ENCODE results near the gene FUNDC1.

FUNDC1 gene

GRCh38 chrX:44514272-44514671 is 28.4 kb downstream of the FUNDC1 start:
- Histone ChIP-seq H3K27ac (ENCODE audit: low read length) (no peak overlapping the region), H3F3A (ENCODE audit: insufficient read depth, low read length) (no peaks in the 10 kb centered on the region), H3K36me3 (replicated peaks; ENCODE audit: insufficient read depth, low read length) (no peaks in the 10 kb centered on the region), H3K79me2 (ENCODE audit: low read length) (no peaks in the 10 kb centered on the region), H3K9me2 (replicated peaks; ENCODE audit: insufficient read depth, low read length) (no peaks in the 10 kb centered on the region), H3K4me2 (ENCODE audit: low read depth, low read length) (no peak overlapping the region), H3K4me1 (ENCODE audit: low read length) (no peaks in the 10 kb centered on the region), H3K9ac (ENCODE audit: low read length) (no peak overlapping the region), H4K20me1 (ENCODE audit: insufficient read depth, low read length) (no peaks in the 10 kb centered on the region), H3K4me3 (ENCODE audit: low read length) (no peak overlapping the region), H2AFZ (ENCODE audit: low read length) (no peak overlapping the region), H3K9me3 (replicated peaks; ENCODE audit: insufficient read depth, low read length) (no peaks in the 10 kb centered on the region), H3K27me3 (replicated peaks; ENCODE audit: insufficient read depth, low read length) (no peaks in the 10 kb centered on the region)
- DNase-seq, result no peak
- TF ChIP-seq EZH2 (optimal IDR thresholded peaks at IDR 0.05; ENCODE audit: low read depth, low read length), result no peak
- no peak for TF ChIP-seq CTCF (IDR thresholded peaks at IDR 0.05; ENCODE audit: low read length)
- no peak for TF ChIP-seq EZH2phosphoT487 (IDR thresholded peaks at IDR 0.05; ENCODE audit: low read length)

- DNase-seq, result no peak
- no peak overlapping the region for H3K9ac ChIP-seq (ENCODE audit: low read length)
- no peaks in the 10 kb centered on the region for H3F3A ChIP-seq (ENCODE audit: insufficient read depth, low read length)
- no peaks in the 10 kb centered on the region for H3K9me3 ChIP-seq (replicated peaks; ENCODE audit: insufficient read depth, low read length)
- H3K27me3 ChIP-seq (replicated peaks; ENCODE audit: insufficient read depth, low read length), result no peaks in the 10 kb centered on the region
- no peak for TF ChIP-seq CTCF (IDR thresholded peaks at IDR 0.05; ENCODE audit: low read length)
- TF ChIP-seq EZH2 (optimal IDR thresholded peaks at IDR 0.05; ENCODE audit: low read depth, low read length), result no peak
- TF ChIP-seq EZH2phosphoT487 (IDR thresholded peaks at IDR 0.05; ENCODE audit: low read length), result no peak
- H3K4me3 ChIP-seq (ENCODE audit: low read length), result no peak overlapping the region
- H3K27ac ChIP-seq (ENCODE audit: low read length), result no peak overlapping the region
- no peak overlapping the region for H2AFZ ChIP-seq (ENCODE audit: low read length)
- no peaks in the 10 kb centered on the region for H3K9me2 ChIP-seq (replicated peaks; ENCODE audit: insufficient read depth, low read length)
- H4K20me1 ChIP-seq (ENCODE audit: insufficient read depth, low read length), result no peaks in the 10 kb centered on the region
- no peak overlapping the region for H3K4me2 ChIP-seq (ENCODE audit: low read depth, low read length)
- no peaks in the 10 kb centered on the region for H3K4me1 ChIP-seq (ENCODE audit: low read length)
- H3K36me3 ChIP-seq (replicated peaks; ENCODE audit: insufficient read depth, low read length), result no peaks in the 10 kb centered on the region
- no peaks in the 10 kb centered on the region for H3K79me2 ChIP-seq (ENCODE audit: low read length)
These were observed 35.4 kb downstream of the FUNDC1 start for GRCh38 chrX:44507292-44507691.

GRCh38 chrX:44506678-44507077 is 36.0 kb downstream of the FUNDC1 start:
- Histone ChIP-seq H2AFZ (ENCODE audit: low read length) (no peak overlapping the region), H3K9me3 (replicated peaks; ENCODE audit: insufficient read depth, low read length) (no peaks in the 10 kb centered on the region), H3K4me3 (ENCODE audit: low read length) (no peak overlapping the region), H3K27me3 (replicated peaks; ENCODE audit: insufficient read depth, low read length) (no peaks in the 10 kb centered on the region), H3K79me2 (ENCODE audit: low read length) (no peaks in the 10 kb centered on the region), H3F3A (ENCODE audit: insufficient read depth, low read length) (no peaks in the 10 kb centered on the region), H3K9ac (ENCODE audit: low read length) (no peak overlapping the region), H3K27ac (ENCODE audit: low read length) (no peak overlapping the region), H3K36me3 (replicated peaks; ENCODE audit: insufficient read depth, low read length) (no peaks in the 10 kb centered on the region), H3K4me2 (ENCODE audit: low read depth, low read length) (no peak overlapping the region), H4K20me1 (ENCODE audit: insufficient read depth, low read length) (no peaks in the 10 kb centered on the region), H3K9me2 (replicated peaks; ENCODE audit: insufficient read depth, low read length) (no peaks in the 10 kb centered on the region), H3K4me1 (ENCODE audit: low read length) (no peaks in the 10 kb centered on the region)
- DNase-seq, result no peak
- no peak for TF ChIP-seq EZH2phosphoT487 (IDR thresholded peaks at IDR 0.05; ENCODE audit: low read length)
- TF ChIP-seq EZH2 (optimal IDR thresholded peaks at IDR 0.05; ENCODE audit: low read depth, low read length), result no peak

GRCh38 chrX:44503560-44503959 is 39.1 kb downstream of the FUNDC1 start:
- Histone ChIP-seq H3K4me2 (ENCODE audit: low read depth, low read length) (no peak overlapping the region), H3K9ac (ENCODE audit: low read length) (no peak overlapping the region), H3K27me3 (replicated peaks; ENCODE audit: insufficient read depth, low read length) (no peaks in the 10 kb centered on the region), H4K20me1 (ENCODE audit: insufficient read depth, low read length) (no peaks in the 10 kb centered on the region), H3K9me2 (replicated peaks; ENCODE audit: insufficient read depth, low read length) (no peaks in the 10 kb centered on the region), H3K79me2 (ENCODE audit: low read length) (no peaks in the 10 kb centered on the region), H3K4me1 (ENCODE audit: low read length) (no peaks in the 10 kb centered on the region), H3K4me3 (ENCODE audit: low read length) (no peak overlapping the region), H3F3A (ENCODE audit: insufficient read depth, low read length) (no peaks in the 10 kb centered on the region), H2AFZ (ENCODE audit: low read length) (no peak overlapping the region), H3K36me3 (replicated peaks; ENCODE audit: insufficient read depth, low read length) (no peaks in the 10 kb centered on the region), H3K27ac (ENCODE audit: low read length) (no peak overlapping the region), H3K9me3 (replicated peaks; ENCODE audit: insufficient read depth, low read length) (no peaks in the 10 kb centered on the region)
- TF ChIP-seq EZH2 (optimal IDR thresholded peaks at IDR 0.05; ENCODE audit: low read depth, low read length) (no peak), EZH2phosphoT487 (IDR thresholded peaks at IDR 0.05; ENCODE audit: low read length) (no peak), CTCF (IDR thresholded peaks at IDR 0.05; ENCODE audit: low read length) (no peak)
- DNase-seq, result no peak
